ENCODE data around the gene PLA2R1. TPM values are rescaled to one million over a fixed set of nuclear protein-coding genes. Genes with fewer than 3 reads are reported as not detected.

Gene PLA2R1
- total RNA-seq, 1 experiment from 2014 or later = 5.7 TPM

DNA sequence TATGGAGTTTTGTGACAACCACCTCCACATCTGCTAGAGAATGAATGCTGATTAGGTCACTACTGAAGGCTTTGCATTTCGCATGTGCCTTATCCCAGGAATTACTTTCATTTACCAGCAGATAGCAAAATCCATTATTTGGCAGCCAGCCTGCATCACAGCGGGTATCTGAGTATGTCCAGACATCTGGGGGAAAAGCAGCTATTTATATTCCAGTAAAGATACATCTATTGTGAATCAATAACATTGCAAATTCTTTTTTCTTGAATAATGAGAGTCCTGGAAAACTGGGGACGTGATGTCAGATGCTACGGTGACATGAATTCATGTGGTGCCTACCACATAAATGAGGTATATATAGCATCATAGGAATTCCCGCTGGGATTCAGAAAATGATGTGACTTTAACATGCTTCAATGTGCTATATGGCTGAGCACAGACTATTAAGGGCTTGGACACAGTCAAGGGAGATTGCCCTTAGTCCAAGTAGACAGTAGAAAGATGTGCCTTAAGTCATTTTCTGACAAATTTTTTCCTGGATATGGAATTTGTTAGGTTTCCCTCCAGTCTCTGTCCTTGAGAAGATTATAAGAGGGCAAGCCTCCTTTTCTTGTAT is 180.2 kb downstream of the PLA2R1 start:
- in situ Hi-C loops (cut with HindIII; ENCODE audit: low pct_unique_long_range_greater_than_20kb, low sequenced_read_pairs) = no loop called here
- peaks cover 10% of the 10 kb centered on the region for H3K27me3 ChIP-seq (ENCODE audit: control insufficient read depth, insufficient read depth, low read length)
- H3K27ac ChIP-seq (ENCODE audit: low read length) = no peak overlapping the region
- H3K4me3 ChIP-seq (ENCODE audit: low read depth in 2 of 2, low read length in 2 of 2) = no peak overlapping the region
- BruUV-seq (replicated peaks) = no TSS peak
- TF ChIP-seq, protein P1, sequence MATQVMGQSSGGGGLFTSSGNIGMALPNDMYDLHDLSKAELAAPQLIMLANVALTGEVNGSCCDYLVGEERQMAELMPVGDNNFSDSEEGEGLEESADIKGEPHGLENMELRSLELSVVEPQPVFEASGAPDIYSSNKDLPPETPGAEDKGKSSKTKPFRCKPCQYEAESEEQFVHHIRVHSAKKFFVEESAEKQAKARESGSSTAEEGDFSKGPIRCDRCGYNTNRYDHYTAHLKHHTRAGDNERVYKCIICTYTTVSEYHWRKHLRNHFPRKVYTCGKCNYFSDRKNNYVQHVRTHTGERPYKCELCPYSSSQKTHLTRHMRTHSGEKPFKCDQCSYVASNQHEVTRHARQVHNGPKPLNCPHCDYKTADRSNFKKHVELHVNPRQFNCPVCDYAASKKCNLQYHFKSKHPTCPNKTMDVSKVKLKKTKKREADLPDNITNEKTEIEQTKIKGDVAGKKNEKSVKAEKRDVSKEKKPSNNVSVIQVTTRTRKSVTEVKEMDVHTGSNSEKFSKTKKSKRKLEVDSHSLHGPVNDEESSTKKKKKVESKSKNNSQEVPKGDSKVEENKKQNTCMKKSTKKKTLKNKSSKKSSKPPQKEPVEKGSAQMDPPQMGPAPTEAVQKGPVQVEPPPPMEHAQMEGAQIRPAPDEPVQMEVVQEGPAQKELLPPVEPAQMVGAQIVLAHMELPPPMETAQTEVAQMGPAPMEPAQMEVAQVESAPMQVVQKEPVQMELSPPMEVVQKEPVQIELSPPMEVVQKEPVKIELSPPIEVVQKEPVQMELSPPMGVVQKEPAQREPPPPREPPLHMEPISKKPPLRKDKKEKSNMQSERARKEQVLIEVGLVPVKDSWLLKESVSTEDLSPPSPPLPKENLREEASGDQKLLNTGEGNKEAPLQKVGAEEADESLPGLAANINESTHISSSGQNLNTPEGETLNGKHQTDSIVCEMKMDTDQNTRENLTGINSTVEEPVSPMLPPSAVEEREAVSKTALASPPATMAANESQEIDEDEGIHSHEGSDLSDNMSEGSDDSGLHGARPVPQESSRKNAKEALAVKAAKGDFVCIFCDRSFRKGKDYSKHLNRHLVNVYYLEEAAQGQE (IDR thresholded peaks at IDR 0.05; ENCODE audit: insufficient read depth in 1 of 2, low read depth in 2 of 2, low read length in 1 of 2) = no peak
- TF ChIP-seq, protein P2, sequence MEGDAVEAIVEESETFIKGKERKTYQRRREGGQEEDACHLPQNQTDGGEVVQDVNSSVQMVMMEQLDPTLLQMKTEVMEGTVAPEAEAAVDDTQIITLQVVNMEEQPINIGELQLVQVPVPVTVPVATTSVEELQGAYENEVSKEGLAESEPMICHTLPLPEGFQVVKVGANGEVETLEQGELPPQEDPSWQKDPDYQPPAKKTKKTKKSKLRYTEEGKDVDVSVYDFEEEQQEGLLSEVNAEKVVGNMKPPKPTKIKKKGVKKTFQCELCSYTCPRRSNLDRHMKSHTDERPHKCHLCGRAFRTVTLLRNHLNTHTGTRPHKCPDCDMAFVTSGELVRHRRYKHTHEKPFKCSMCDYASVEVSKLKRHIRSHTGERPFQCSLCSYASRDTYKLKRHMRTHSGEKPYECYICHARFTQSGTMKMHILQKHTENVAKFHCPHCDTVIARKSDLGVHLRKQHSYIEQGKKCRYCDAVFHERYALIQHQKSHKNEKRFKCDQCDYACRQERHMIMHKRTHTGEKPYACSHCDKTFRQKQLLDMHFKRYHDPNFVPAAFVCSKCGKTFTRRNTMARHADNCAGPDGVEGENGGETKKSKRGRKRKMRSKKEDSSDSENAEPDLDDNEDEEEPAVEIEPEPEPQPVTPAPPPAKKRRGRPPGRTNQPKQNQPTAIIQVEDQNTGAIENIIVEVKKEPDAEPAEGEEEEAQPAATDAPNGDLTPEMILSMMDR (IDR thresholded peaks at IDR 0.05) = no peak
- TF ChIP-seq TCF7L2 (IDR thresholded peaks at IDR 0.05; ENCODE audit: low read depth, low read length) (no peak), SIN3A (IDR thresholded peaks at IDR 0.05; ENCODE audit: borderline replicate concordance, insufficient read depth, low read depth, low read length) (no peak), POLR2AphosphoS5 (IDR thresholded peaks at IDR 0.05; ENCODE audit: low read depth, low read length) (no peak)
- intact Hi-C loops (cut with micrococcal nuclease; ENCODE audit: unreplicated experiment) = no loop called here
- no peaks in the 10 kb centered on the region for H3K36me3 ChIP-seq (ENCODE audit: control insufficient read depth, insufficient read depth, low read length)
- no peak for DNase-seq (ENCODE audit: low read depth, low spot score)
- POLR2A ChIA-PET = no interaction called here
- no peaks in the 10 kb centered on the region for H3K4me1 ChIP-seq (ENCODE audit: control insufficient read depth, insufficient read depth, low read length)
- CTCF ChIA-PET = no interaction called here
- ATAC-seq = no peak
- no peaks in the 10 kb centered on the region for H3K9me3 ChIP-seq (ENCODE audit: control insufficient read depth, insufficient read depth, low read depth, low read length)

Other genes starting within 250 kb of the PLA2R1 start
- gene LY75, start 157.9 kb downstream of the PLA2R1 start, total RNA-seq (2021; ENCODE audit: unreplicated experiment) = 2.8 TPM
- gene ITGB6, start 137.7 kb upstream of the PLA2R1 start, total RNA-seq (2021; ENCODE audit: unreplicated experiment) = 0.08 TPM

Measured in Panc1 (cell line).